Stimulated activated CD8-positive, alpha-beta memory T cell treated with anti-CD3 and anti-CD28 coated beads, Interleukin-7, amount 100 ng/mL, for 4 hours (primary cell): ENCODE measurements around the gene OTOF.

Experiments
- DNase-seq, 2 donors: peaks; one replicate each; pipeline ENCODE4 v3.0.0-alpha.2; 2020; ENCODE audit warnings: low read depth in 2 of 2

OTOF gene

DNA sequence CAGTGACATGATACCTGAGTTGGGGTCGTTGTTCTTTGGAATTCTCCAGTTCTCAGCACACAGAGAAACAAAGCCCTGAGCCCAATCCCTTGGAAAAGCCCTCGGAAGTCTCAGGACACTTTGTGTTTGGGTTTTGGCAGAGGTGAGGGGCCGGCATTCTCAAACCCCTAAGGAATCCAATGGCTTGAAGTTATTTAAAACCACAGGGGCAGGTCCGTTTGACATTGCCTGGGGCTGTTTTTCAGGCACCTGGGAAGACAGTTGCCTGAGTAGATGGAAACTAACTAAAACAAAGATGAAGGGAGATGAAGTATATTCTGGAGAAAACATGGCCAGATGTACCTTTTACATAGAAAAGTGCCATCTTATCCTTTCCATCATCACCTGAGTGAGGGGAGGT lies 22.5 kb upstream of the OTOF start:
- no peak for DNase-seq

DNA sequence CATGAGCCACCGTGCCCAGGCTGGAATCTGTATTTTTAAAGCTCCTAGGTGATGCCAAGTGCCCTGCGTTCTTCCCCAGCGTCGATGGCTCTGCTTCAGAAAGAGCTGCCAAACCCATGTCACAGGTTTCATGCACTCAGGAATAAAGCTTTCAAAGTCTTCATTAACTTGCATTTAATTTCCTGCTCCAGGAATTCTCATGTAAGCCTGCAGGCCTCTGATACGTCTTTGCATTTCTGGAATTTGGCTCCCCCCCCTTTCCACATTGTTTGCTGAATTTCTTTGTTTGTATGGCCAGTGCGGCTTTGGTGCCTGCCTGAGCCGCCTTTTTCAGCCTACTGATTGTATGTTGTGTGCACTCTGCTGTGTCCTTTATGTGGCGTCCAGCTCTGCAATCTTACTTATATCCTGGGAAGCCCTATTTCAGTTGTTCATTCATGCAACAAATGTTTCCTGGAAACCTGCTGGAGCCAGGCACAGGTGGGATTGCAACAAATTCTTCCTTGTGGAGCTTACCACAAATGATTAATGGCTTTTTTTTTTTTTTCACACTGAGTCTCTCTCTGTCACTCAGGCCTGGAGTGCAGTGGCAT lies 17.9 kb upstream of the OTOF start:
- DNase-seq, result no peak

DNA sequence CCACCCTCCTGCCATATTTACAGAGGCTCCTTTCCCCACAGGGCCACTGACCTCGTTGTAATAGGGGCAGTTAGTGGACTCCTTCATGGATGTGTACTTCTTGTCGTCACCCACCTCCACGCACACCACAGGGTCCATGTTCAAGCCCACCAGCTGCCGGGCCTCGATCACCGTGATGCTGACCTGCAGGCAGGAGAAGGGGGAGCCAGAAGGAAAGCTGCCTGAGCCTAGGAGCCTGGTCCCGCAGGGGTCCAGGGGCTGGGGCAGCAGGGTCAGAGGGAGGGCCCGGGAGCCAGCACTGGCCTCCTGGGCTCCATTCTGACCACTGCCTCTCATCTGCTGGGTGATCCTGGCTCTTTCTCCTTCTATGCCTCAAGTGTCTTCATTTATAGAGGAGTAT lies 17.0 kb upstream of the OTOF start:
- DNase-seq, result no peak

DNA sequence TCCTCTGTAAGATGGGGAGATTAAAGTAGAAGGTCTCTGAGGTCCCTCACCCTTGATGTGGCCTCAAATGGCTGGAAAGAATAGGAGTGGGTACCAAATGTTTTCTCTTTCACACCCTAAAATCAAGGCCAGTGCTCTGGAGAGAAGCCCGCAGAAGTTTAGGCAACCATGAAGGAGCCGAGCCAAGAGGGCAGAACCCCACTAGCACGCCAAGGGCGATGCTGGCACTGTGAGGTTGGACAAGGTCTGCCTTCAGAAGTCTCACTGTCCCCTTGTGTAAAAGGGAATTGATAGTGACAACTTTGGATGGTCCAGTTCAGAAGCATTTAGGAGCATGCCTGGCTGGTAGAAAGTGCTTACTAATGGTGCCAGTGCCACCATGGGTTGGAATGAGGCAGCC lies 16.3 kb upstream of the OTOF start:
- no peak for DNase-seq

DNA sequence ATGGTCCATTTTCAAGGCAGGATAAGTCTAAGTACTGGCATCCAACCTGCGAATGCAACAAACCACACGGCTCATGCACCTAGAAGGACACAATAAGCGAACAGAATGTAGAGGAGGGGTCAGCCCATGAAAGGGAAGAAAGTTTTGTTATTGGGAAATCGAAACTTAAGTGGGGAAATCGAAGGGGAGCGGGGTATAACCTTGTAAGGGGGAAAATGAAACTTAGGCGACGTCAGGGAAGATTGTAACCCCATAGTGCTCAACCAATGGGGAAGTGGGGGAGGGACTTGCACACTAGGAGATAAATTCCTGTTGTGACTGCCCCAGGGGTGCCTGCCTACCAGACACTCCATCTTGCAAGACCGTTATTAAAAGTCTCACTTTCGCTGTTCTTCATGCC lies 15.6 kb upstream of the OTOF start:
- DNase-seq, result no peak

DNA sequence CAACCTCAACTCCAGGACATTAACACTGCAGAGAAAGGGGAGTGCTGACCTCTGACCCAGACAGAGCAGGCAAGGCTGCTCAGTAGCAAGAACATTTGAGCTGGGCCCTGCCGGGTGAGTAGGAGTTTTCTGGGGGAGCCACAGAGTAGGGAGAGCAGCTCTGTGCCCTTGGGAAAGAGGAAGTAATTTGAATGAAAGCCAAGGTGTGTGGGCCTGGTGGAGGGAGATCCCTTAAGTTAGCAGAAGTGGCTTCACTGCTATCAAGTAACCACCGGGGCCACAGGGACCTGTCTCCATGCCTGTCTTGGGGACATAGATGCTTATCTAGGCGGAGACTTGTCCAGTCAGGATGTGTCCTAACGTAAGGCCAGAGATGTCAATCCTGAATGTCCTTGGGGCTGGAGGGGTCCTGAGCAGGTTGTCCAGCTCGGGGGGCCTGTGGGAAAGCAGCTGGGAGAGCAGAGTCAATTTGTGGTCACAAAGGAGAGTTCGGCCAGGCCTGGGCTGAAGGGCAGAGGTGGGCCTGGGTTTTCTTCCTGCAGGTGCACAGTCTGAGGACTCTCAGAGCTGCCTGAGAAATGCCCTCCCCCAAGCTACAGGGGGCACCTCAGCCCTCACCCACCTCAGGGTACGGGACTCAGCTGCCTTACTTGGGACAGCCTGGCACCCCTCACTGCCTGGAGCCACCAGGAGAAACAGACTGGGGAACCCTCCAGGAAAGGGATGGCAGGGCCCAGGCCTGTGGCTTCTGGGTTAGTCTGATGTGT lies 15.0 kb upstream of the OTOF start:
- DNase-seq, result no peak

DNA sequence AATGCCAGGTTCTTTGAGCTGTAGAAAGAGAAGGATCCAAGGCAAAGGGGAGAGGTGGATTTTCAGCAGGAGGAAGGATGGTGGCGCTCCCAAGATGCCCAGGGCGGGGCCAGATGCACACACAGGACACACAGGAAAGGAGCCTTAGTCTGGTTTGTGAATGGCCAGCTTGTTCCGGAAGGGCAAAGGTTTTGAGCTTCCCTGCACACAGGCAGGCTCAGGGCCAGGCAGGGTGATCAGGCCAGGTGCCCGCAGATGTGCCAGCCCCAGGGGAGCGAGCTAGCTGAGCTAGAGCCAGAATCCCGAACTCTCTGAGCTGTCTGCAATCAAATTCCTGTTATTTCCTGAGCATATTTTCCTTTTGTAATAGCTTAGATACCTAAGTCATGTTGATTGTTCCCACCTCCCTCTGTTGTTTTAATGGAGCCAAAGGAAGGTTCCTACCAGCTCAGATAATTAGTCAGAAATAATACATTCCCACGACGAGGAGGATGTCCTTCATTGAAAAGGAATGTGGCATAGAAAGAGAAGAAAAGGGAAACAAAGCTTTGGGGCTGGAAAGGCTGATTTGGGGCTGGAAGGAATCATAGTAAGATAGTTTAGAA lies 13.7 kb upstream of the OTOF start:
- no peak for DNase-seq

DNA sequence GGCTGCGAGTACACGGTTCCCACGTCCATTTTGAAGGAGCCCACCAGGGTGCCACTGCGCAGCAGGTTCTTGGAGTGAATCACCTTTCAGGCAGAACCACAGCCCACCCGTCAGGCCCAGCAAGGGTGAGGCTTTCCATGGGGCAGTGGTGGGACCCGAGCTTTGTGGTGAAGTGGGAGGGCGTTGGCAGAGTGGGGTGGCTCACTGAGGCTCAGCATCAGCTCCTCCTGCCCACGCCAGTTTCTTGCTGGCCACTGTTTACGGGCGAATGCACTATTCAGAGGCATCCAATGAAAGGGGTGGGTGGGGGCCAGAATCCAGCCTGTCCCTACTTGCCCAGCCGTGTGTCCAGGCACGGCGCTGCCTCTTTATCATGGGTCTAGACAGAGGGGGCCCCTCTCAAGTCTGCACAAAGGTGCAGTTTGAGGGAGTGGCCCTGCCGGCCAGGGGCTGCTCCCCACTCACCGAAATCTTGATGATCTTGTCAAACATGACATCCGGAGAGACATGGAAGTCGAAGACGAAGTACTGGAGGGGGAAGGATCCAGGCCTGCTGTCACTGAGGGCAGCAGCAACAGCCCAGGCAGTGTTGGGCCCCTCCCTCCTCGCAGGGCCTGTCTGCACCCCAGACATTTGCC lies 11.4 kb upstream of the OTOF start:
- DNase-seq, result no peak

DNA sequence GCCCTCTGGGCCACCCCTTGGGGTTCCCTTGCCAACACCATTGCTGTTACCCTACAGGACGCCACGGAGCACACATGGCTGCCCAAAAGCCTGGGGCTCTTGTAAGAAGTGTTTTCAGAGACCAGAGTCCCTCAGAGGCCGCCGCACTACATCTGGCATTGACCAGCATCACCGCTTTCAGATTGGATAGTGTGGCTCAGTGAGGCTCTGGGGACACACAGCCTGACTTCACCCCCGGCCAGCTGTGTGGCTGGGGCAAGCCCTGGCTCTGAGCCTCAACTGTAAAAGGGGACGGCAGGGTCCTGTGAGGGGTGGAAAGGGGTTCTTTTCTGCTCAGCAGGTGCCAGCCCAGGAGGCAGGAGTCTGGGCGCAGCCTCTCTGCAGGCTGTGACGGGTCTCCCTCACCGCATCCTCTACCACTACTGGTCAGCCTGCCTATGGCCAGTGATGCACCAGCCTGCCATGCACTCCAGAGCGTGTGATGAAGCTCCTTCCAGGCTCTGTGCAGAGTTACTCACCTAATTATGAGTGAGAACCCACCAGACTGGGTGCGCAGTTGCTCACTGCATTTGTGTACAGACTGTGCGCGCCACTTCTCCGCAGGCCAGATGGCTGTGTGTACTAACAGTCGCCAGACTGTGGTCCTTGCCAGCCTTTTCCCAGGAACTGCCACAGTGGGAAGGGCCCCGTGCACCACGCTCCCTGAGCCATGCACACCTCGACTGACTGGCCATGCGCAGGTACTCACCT lies 10.7 kb upstream of the OTOF start:
- DNase-seq, result no peak

DNA sequence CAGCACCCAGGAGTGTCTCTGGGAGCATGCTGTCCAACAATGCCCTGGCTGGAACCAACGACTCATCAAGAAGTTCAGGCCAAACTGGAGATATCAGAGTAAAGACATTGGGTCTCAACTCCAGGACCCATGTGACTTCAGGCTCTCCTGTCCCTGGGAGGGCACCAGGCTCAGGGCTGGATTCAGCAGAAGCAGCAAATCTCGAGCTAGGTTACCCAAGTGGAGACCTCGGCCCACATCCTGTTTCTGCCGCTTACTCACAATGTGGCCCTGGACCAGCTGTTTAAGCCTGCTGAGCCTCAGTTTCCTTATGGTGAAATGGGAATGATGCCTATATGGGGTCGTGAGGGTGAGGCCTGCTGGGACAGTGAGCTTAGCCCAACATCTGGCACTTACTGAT lies 9.3 kb upstream of the OTOF start:
- no peak for DNase-seq

DNA sequence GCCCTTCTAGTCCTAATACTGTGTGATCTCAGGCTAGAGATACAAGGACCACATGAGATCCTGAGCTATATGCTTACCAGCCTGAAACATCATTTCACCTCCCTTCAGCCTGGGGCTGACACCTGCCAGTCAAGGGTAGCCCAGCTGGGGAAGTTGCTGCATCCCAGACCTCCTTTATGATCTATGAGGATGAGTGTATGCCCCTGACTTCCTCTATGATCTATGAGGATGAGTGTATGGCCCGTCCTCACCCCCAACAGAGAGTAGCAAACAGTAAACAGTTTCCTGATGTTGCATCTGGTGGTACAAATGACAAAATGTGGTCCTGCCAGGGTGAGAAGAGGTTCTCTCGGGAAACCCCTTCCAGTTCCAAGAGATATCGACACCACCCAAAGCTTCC lies 8.9 kb upstream of the OTOF start:
- DNase-seq, result no peak

DNA sequence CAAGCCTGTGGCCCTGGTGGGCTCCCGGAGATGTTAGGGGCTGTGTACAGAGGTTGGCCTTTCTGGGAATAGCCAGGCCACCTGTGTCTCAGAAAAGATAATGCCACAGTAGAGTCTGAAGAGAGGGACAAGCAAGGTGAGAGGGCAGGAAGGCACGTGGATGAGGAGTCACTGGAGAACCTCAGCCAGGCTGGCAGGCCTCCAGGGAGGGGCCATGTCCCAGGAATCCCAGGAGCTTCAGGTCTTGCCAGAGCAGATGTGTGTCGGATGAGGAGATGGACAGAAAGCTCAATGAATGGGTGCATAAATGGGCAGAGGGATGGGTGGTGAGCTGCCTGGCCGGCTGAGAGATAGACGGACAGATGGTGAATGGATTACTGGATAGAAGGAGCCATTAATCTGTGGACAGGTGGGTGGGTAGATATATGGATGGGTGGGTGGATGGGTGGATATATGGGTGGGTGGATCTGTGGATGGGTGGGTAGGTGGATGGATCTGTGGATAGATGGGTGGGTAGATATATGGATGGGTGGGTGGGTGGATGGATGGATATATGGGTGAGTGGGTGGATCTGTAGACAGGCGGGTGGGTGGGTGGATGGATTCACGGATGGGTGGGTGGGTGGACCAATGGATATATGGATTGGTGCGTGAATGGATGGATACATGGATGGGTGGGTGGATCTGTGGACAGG lies 7.9 kb upstream of the OTOF start:
- no peak for DNase-seq

DNA sequence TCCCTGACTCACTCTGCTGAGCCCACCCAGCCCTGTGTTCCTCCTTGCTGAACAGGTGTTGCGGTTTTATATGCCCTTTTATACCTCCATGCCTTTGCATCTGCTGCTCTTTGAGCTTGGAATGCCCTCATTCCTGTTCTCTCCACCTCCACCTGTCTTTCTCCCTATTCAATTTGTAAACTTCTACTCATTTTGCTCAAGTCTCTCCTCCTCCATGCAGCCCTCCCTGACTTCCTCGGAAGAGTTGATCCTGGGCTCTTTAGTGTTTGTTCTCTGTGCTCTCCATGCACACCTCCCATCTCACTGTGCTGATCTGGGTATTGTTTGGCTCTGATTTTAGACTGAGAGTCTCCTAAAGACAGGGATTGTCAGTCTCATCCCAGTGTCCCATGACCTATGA lies 7.2 kb upstream of the OTOF start:
- DNase-seq, result no peak

DNA sequence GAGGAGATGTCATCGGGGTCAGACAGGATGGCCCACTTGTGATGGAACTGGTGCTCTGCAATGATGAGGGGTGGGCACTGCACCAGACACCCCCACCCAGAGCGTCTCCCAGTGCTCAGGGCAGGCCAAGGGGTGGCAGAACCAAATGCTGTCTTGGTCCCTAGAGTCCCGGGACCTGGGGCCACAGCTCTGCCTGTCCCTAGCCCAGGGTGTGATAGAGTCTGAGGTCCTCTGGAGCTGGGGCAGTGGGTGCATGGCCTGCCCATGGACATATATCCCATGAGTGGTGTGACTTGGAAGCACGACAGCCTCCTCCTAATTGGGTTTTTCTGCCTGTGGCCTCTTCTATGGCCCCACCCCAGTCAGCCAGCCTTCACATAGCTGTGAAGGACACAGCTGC lies 6.7 kb upstream of the OTOF start:
- no peak for DNase-seq

DNA sequence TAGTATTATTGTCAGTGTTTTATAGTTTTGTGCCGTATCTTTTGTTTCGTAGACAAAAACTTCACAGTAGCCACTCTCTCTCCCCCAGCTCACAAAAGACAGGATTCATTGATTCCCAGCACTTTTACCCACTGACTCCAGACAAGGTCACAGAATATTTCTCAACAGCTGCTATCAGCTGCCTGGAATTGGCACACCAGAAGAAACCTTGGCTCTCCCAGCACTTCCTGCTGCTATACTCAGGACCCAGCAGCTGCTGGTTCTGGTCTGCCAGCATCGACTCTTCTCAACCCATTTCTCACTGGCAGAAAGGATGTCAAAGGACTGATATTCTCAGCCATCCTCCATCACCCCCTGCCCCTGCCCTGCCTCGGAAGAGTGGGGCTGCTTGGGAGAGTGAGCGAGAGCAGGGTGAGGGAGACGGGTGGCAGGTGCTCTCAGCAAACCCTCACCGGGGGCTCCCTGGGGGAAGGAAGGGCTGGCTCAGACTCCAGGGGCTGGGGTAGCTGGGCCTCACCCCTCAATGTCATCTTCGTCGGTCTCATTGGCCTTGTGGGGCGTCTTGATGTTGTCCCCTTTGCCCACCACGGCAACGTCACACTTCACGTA lies 6.1 kb upstream of the OTOF start:
- no peak for DNase-seq

DNA sequence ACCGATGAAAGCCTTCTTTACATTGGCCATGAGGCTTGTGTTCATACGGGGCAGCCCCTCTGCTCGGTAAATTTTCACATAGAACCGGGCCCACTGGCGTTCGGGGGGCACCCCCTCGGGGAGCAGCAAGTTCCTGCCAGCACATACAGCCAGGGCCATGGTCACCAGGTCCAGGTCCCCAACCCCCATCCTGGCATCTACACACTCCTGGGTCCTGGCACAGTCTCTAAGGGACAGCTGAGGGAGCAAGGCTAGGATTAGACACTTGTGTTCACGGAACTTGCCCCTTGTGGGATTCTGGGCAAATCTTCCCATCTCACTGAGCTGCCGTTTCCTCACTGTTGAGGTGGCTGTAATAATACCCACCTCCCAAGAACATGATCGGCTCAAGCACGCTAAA lies 5.6 kb upstream of the OTOF start:
- DNase-seq, result no peak

DNA sequence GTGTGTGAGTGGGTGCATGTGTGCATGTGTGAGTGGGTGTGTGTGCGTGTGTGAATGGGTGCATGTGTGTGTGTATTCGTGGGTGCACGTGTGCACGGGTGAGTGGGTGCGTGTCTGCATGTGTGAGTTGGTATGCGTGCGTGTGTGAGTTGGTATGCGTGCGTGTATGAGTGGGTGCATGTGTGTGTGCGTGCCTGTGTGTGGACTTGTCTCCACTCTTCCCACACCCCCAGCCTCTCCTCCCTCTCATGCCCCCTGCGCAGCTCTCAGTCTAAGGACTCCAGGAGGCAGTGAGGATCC lies 5.1 kb upstream of the OTOF start:
- DNase-seq, result no peak

DNA sequence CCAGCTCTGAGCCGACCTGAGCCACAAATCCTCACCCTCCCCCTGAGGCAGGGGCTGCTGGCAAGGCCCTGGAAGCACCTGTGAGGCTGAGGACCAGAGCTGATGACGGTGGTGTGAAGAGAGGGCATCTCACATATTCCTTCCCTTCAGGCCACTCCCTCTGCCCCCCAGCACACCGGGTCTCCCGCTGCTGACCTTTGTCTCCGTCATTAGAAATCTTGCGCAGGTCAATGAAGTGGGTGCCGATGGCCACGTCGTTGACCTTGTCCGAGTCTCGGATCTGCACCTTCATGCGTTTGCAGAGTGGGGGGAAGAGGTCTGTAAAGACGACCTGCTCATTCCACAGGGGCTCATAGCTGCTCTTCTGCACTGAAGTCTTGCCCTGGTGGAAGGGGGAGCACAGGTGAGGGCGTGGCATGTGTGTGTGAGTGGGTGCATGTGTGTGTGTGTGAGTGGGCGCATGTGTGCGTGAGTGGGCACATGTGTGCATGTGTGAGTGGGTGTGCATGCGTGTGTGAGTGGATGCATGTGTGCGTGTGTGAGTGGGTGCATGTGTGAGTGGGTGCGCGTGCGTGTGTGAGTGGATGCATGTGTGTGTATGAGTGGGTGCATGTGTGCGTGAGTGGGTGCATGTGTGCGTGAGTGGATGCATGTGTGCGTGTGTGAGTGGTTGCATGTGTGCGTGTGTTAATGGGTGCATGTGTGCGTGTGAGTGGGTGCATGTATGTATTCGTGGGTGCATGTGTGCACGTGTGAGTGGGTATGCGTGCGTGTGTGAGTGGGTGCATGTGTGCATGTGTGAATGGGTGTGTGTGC lies 4.5 kb upstream of the OTOF start:
- DNase-seq, result no peak

DNA sequence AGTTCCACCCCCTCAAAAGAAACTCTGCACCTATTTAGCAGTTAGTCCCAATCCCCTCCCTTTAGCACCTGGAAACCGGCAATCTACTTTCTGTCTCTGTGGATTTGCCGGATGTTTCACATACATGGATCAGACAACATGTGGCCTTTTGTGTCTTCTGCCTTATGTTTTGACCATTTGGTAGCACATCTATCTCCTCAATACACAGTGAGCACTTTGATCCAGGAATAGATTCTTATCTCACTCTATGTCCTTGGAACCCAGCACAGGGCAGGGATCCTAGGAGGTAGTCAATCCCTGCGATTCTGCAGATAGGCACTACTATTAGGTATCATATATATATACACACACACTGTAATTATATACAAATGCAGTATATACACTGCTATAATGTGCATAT lies 3.8 kb upstream of the OTOF start:
- DNase-seq, result no peak

DNA sequence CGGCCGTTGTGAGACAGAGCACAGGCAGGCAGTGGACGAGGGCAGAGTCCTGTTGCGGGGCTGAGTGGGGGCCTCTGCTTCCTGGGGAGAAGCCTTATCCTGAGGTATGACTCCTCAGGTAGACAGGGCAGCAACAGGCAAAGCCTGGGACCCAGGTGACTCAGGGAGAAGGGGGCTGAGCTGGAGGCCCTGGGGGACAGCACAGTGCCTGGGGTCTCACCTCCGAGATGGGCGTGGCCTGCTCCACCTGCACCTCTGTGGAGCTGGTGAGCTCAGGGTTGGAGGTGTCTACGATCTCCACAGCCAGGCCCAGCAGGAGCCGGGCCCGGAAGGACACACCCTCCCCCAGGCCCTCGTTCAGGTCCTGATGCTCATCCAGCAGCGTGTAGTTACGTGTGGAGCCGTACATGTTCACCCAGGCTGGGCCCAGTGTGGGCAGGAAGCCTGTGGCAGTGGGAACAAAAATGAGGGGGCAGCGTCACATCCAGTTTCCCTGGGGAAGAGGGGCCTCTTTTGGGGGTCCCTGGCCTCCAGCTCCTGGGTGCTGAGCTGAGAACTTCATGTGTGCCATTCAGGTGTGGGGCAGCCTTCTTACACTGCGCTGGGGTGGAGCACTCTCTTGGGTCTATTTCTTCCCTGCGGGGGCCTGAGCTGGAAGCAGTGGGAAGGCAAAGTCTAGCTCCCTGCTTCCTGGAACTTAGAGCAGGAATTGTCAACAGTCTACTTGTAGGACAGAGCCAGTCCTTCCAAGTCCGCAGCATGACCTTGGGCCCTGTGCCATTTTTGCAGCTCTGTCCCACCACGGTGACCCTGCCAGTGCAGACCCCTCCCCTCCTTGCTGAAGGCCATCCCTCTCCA lies 2.9 kb upstream of the OTOF start:
- no peak for DNase-seq
